Fibroblast of skin of right quadriceps (primary cell): ENCODE data around the gene SPOCK3.
"Not testable (repeated sequence)": the region's sequence is repeated elsewhere in the genome, so short reads cannot be mapped to it uniquely, and the experiment has no call there.

Experiments
- DNase-seq: peaks from one replicate; pipeline ENCODE4 v3.0.0-alpha.2; 2013

The SPOCK3 gene

GRCh38 chr4:166924424-166924823 is 309.9 kb downstream of the SPOCK3 start:
- DNase-seq, result no peak

- DNase-seq, result no peak
Measured at GRCh38 chr4:166913926-166914325, 320.4 kb downstream of the SPOCK3 start.

- no peak for DNase-seq
Measured at GRCh38 chr4:166903408-166903807, 330.9 kb downstream of the SPOCK3 start.

GRCh38 chr4:166902941-166903340 is 331.4 kb downstream of the SPOCK3 start:
- DNase-seq, result no peak

- DNase-seq, result no peak
Measured at GRCh38 chr4:166896254-166896653, 338.0 kb downstream of the SPOCK3 start.

- DNase-seq, result no peak
Measured at GRCh38 chr4:166895771-166896170, 338.5 kb downstream of the SPOCK3 start.

- no peak for DNase-seq
Measured at GRCh38 chr4:166887457-166887856, 346.8 kb downstream of the SPOCK3 start.

GRCh38 chr4:166886718-166887117 is 347.6 kb downstream of the SPOCK3 start:
- DNase-seq, result no peak

- no peak for DNase-seq
Measured at GRCh38 chr4:166882221-166882620, 352.1 kb downstream of the SPOCK3 start.

- DNase-seq, result no peak
Measured at GRCh38 chr4:166875821-166876220, 358.5 kb downstream of the SPOCK3 start.

- DNase-seq, result no peak
Measured at GRCh38 chr4:166862032-166862431, 372.3 kb downstream of the SPOCK3 start.

- DNase-seq, result not testable (repeated sequence)
Measured at GRCh38 chr4:166850398-166850797, 383.9 kb downstream of the SPOCK3 start.

GRCh38 chr4:166846939-166847338 is 387.4 kb downstream of the SPOCK3 start:
- DNase-seq, result no peak

- no peak for DNase-seq
Measured at GRCh38 chr4:166842795-166843261, 391.5 kb downstream of the SPOCK3 start.

- DNase-seq, result no peak
Measured at GRCh38 chr4:166839615-166840251, 394.6 kb downstream of the SPOCK3 start.

- no peak for DNase-seq
Measured at GRCh38 chr4:166838975-166839614, 395.2 kb downstream of the SPOCK3 start.

- DNase-seq, result no peak
Measured at GRCh38 chr4:166836865-166837264, 397.4 kb downstream of the SPOCK3 start.

GRCh38 chr4:166827629-166828028 is 406.7 kb downstream of the SPOCK3 start:
- DNase-seq, result no peak

- no peak for DNase-seq
Measured at GRCh38 chr4:166827167-166827566, 407.1 kb downstream of the SPOCK3 start.

- DNase-seq, result no peak
Measured at GRCh38 chr4:166823848-166824247, 410.4 kb downstream of the SPOCK3 start.

GRCh38 chr4:166823126-166823525 is 411.2 kb downstream of the SPOCK3 start:
- DNase-seq, result no peak

- no peak for DNase-seq
Measured at GRCh38 chr4:166822386-166822785, 411.9 kb downstream of the SPOCK3 start.

- peak; percentile 3 for DNase-seq
Measured at GRCh38 chr4:166816890-166817289, 417.4 kb downstream of the SPOCK3 start.

GRCh38 chr4:166808380-166808779 is 425.9 kb downstream of the SPOCK3 start:
- DNase-seq, result no peak

- no peak for DNase-seq
Measured at GRCh38 chr4:166802346-166802745, 431.9 kb downstream of the SPOCK3 start.
